ENCODE measurements around the gene ITLN1. TPM values are rescaled to one million over a fixed set of nuclear protein-coding genes. Genes with fewer than 3 reads are reported as not detected.
"Not testable (repeated sequence)": the region's sequence is repeated elsewhere in the genome, so short reads cannot be mapped to it uniquely, and the experiment has no call there.

The ITLN1 gene
- total RNA-seq, 2 experiments from 2014 or later = not detected

DNA sequence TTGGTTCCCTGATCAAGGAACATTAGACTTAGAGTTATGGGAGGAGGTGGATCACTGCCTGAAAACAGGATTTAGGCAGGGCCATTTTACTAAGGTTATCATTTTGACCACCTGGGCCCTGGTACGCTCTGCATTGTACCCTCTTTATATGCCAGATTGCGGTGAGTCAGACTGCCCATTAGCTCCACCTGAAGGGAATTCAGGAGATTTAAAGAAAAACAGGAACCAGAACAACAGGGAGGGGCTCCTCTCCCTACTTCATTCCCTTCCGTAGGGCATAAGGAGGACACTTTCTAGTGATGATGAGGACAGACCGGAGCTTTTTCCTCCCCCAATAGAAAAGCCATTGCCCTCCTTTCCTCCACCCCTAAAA is 20.6 kb upstream of the ITLN1 start:
- Mint-ChIP-seq H3K4me1 (ENCODE audit: low read depth) (no peaks in the 10 kb centered on the region), H3K27me3 (no peaks in the 10 kb centered on the region), H3K9me3 (no peaks in the 10 kb centered on the region), H3K36me3 (ENCODE audit: low read depth) (no peaks in the 10 kb centered on the region), H3K4me3 (no peak overlapping the region), H3K27ac (no peak overlapping the region)
- TF ChIP-seq CTCF (IDR thresholded peaks at IDR 0.05) = no peak
- intact Hi-C loops (cut with DNase I, micrococcal nuclease) = no loop called here
- no peak for ATAC-seq (ENCODE audit: poor library complexity)
- H3K4me3 ChIP-seq (ENCODE audit: low read length) = no peak overlapping the region
- CTCF ChIA-PET = no interaction called here
- H3K27ac ChIP-seq (ENCODE audit: low read depth in 1 of 2, low read length in 2 of 2) = no peak overlapping the region
- POLR2A ChIA-PET = no interaction called here
- H3K4me1 ChIP-seq (ENCODE audit: insufficient read depth, low read length) = no peaks in the 10 kb centered on the region
- H3K27me3 ChIP-seq (ENCODE audit: control insufficient read depth in 1 of 2, insufficient read depth in 2 of 2, low read length in 2 of 2) = no peaks in the 10 kb centered on the region
- H3K36me3 ChIP-seq (ENCODE audit: insufficient read depth, low read length) = no peaks in the 10 kb centered on the region
- no peak for DNase-seq
- H3K9me3 ChIP-seq (ENCODE audit: control insufficient read depth in 1 of 2, insufficient read depth in 1 of 2, low read length in 2 of 2) = no peaks in the 10 kb centered on the region

DNA sequence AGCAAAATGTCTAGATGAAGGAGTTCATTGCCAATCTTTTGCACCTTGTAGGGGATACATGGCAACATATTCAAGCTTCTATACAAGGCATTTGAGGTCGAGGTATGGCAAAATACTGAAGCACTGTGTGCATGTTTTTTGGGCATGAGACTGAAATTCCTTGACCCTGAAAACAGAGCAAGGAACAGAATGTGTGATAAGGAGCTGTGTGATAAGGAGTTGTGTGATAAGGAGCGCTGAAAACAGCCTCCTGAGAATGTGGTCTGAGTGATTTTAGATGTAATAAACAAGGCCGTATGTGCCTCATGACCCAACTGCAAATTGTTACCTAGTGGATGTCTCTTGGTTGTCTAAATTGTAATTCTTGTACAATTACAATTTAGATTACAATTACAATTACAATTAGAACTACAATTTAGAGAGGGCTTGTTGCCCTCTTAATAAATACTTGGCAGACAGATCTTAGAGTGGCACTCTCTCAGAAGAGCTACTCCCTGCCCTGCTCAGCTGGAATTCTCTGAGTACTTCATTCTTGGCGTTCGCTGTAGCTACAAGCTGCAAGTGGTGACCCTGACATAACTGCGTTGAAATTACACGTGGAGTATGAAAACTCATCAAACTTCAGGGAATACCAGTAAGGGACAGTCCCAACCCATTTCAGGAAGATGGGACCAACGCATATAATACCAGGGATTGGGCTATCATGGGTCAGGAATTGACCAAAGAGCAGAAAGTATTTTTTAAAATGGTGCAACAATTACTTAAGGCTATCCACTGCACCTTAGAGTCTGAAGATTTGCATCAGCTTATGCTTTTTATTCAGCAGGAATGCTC is 20.0 kb upstream of the ITLN1 start:
- no peaks in the 10 kb centered on the region for H3K9me3 Mint-ChIP-seq

GRCh38 chr1:160902251-160902650 is 17.3 kb upstream of the ITLN1 start:
- not testable (repeated sequence) for H3K36me3 Mint-ChIP-seq (ENCODE audit: low read depth)

More for the DNA sequence above, 20.0 kb upstream of the ITLN1 start:
- H3K27me3 Mint-ChIP-seq = no peaks in the 10 kb centered on the region
- no peaks in the 10 kb centered on the region for H3K27me3 ChIP-seq (ENCODE audit: control insufficient read depth in 1 of 2, insufficient read depth in 2 of 2, low read length in 2 of 2)
- no peaks in the 10 kb centered on the region for H3K4me1 ChIP-seq (ENCODE audit: insufficient read depth, low read length)
- DNase-seq (no peak), ATAC-seq (ENCODE audit: poor library complexity) (no peak)
- intact Hi-C loops (cut with DNase I, micrococcal nuclease) = no loop called here
- H3K36me3 ChIP-seq (ENCODE audit: insufficient read depth, low read length) = no peaks in the 10 kb centered on the region
- ChIA-PET POLR2A (interaction anchor here (0.6 to 0.8 kb wide), 2 partner anchors 47 to 173 kb away, joined by 3 read pairs; no protein-coding TSS in a partner anchor), CTCF (interaction anchor here (1.6 kb wide), 1 partner anchor 64 kb away, joined by 3 read pairs; no protein-coding TSS in a partner anchor)
- H3K4me3 Mint-ChIP-seq = no peak overlapping the region
- H3K27ac ChIP-seq (ENCODE audit: low read depth in 1 of 2, low read length in 2 of 2) = no peak overlapping the region
- no peak overlapping the region for H3K27ac Mint-ChIP-seq
- no peaks in the 10 kb centered on the region for H3K4me1 Mint-ChIP-seq (ENCODE audit: low read depth)
- no peak overlapping the region for H3K4me3 ChIP-seq (ENCODE audit: low read length)
- TF ChIP-seq CTCF (IDR thresholded peaks at IDR 0.05) = no peak
- H3K36me3 Mint-ChIP-seq (ENCODE audit: low read depth) = no peaks in the 10 kb centered on the region
- H3K9me3 ChIP-seq (ENCODE audit: control insufficient read depth in 1 of 2, insufficient read depth in 1 of 2, low read length in 2 of 2) = no peaks in the 10 kb centered on the region

More at GRCh38 chr1:160902251-160902650, 17.3 kb upstream of the ITLN1 start:
- H3K27me3 Mint-ChIP-seq; H3K4me3 ChIP-seq (ENCODE audit: low read length); H3K4me1 Mint-ChIP-seq (ENCODE audit: low read depth); H3K9me3 ChIP-seq (ENCODE audit: control insufficient read depth in 1 of 2, insufficient read depth in 1 of 2, low read length in 2 of 2); POLR2A ChIA-PET; H3K4me3 Mint-ChIP-seq; intact Hi-C loops (cut with DNase I, micrococcal nuclease); H3K27ac ChIP-seq (ENCODE audit: low read depth in 1 of 2, low read length in 2 of 2); H3K4me1 ChIP-seq (ENCODE audit: insufficient read depth, low read length); H3K27me3 ChIP-seq (ENCODE audit: control insufficient read depth in 1 of 2, insufficient read depth in 2 of 2, low read length in 2 of 2); H3K27ac Mint-ChIP-seq; H3K9me3 Mint-ChIP-seq; ATAC-seq (ENCODE audit: poor library complexity); DNase-seq; H3K36me3 ChIP-seq (ENCODE audit: insufficient read depth, low read length): not testable (repeated sequence)
- CTCF ChIA-PET = interaction anchor here (0.6 kb wide), 1 partner anchor 18 kb away, joined by 3 read pairs; no protein-coding TSS in a partner anchor

Measured in CD4-positive, alpha-beta T cell (primary cell).